Peyer's patch (tissue), 4 donors: Measurements from ENCODE around the gene ZFPM1.

ENCODE experiments used
- POLR2A ChIP-seq, 2 donors: fragments of 450-650 bp; IDR thresholded peaks; one replicate each; pipeline ENCODE4 v1.5.1; 2017; ENCODE audit warnings: antibody characterized with exemption in 2 of 2, mild to moderate bottlenecking in 2 of 2, moderate library complexity in 2 of 2
- TF ChIP-seq, protein P1 (sequence below), 6 experiments: fragments of 450-650 bp in 4 of 6; fragments of 200-600 bp in 2 of 6; sonication (generic) in 1 of 6; IDR thresholded peaks; one replicate each; pipeline ENCODE4 v1.5.1; 2017 to 2019; ENCODE audit warnings: antibody characterized with exemption in 6 of 6, mild to moderate bottlenecking in 3 of 6, moderate library complexity in 1 of 6

DNA sequence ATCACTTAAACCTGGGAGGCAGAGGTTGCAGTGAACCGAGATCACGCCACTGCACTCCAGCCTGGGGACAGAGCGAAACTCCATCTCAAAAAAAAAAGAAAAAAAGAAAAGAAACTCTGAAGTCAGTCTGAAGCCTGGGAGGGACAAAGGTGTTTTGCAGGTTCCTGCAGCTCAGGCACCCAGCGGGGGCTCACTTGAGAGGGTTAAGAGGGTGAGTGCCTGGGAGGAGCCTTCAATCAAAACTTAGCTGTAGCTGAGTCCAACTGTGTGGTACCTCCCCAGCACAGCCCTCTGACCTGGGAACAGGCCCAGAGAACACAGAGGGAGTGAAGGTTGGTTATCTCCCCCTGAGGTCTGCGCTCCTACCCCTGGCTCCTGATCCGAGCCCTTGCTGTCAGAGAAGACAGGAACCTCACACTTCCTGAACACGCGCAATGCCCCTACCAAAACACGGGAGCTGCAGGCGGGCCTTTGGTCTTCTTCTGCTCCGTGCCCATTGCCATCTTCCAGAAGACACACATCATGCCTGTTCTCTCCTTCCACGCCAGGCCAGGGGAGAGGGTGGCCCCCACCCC is 96.7 kb downstream of the ZFPM1 start:
- TF ChIP-seq, protein P1, sequence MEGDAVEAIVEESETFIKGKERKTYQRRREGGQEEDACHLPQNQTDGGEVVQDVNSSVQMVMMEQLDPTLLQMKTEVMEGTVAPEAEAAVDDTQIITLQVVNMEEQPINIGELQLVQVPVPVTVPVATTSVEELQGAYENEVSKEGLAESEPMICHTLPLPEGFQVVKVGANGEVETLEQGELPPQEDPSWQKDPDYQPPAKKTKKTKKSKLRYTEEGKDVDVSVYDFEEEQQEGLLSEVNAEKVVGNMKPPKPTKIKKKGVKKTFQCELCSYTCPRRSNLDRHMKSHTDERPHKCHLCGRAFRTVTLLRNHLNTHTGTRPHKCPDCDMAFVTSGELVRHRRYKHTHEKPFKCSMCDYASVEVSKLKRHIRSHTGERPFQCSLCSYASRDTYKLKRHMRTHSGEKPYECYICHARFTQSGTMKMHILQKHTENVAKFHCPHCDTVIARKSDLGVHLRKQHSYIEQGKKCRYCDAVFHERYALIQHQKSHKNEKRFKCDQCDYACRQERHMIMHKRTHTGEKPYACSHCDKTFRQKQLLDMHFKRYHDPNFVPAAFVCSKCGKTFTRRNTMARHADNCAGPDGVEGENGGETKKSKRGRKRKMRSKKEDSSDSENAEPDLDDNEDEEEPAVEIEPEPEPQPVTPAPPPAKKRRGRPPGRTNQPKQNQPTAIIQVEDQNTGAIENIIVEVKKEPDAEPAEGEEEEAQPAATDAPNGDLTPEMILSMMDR (IDR thresholded peaks at IDR 0.05), result no peak
- TF ChIP-seq POLR2A (IDR thresholded peaks at IDR 0.05), result no peak
